K562 (cell line): Measurements from ENCODE around the gene ARV1. TPM values are rescaled to one million over a fixed set of nuclear protein-coding genes. Genes with fewer than 3 reads are reported as not detected.

ENCODE experiments used
- ATAC-seq: fragments of 200-7000 bp; cut with Tn5 transposase; 3 replicates; pipeline ENCODE4 v1.9.1; 2020; ENCODE audit warnings: moderate library complexity
- BruUV-seq: library from RNA; stranded (reverse); fragments of 400-500 nt; replicated peaks from 2 replicates; lab custom pipeline; 2021; lab: Mats Ljungman, UMichigan
- CTCF ChIA-PET: fragments of 300-600 bp; formaldehyde crosslinking; extraction: SDS; loops from one replicate; lab custom pipeline; 2021; ENCODE audit warnings: low intra/inter-chr PET ratio; lab: Yijun Ruan, JAX
- POLR2A ChIA-PET: fragments of 300-600, 350-650 bp; sonication (Branson Sonifier 250); formaldehyde crosslinking; extraction: SDS; loops from one replicate; lab custom pipeline; 2021; ENCODE audit warnings: antibody characterized with exemption, inconsistent platforms; lab: Yijun Ruan, JAX
- DNase-seq, 4 experiments: peaks; one replicate each; pipeline versions ENCODE4 v3.0.0 to v3.0.0-alpha.2; 2011 to 2018; ENCODE audit warnings: low spot score in 3 of 4, mixed read lengths in 3 of 4; ENCODE audit errors: extremely low read depth in 1 of 4
- FAIRE-seq: peaks from 2 replicates; lab custom pipeline; 2011; peaks lifted over from hg19 to GRCh38; lab: Jason Lieb, UNC
- H2AFZ ChIP-seq: 2 replicates; pipeline ENCODE4 v1.6.0; 2011; ENCODE audit warnings: low read depth, low read length, control low read depth, inconsistent platforms
- H3K27ac ChIP-seq: fragments of 200-600 bp; 3 replicates; pipeline ENCODE4 v1.8.0; 2011; ENCODE audit warnings: low read depth, mild to moderate bottlenecking, control low read depth, inconsistent platforms, low read length, moderate library complexity, mixed read lengths; ENCODE audit errors: extremely low read depth
- H3K27me3 ChIP-seq, 2 experiments: fragments of 300-600 bp in 1 of 2; 2 replicates in 1 of 2; 3 replicates in 1 of 2; pipeline versions ENCODE4 v1.6.0 to v1.8.0; 2011; ENCODE audit warnings: inconsistent platforms in 2 of 2, low read length in 2 of 2, mild to moderate bottlenecking in 1 of 2, mixed read lengths in 1 of 2, moderate library complexity in 1 of 2; ENCODE audit not compliant: control insufficient read depth in 2 of 2, insufficient read depth in 2 of 2
- H3K36me3 ChIP-seq: fragments of 300-600 bp; 3 replicates; pipeline ENCODE4 v1.8.0; 2011; ENCODE audit warnings: mild to moderate bottlenecking, low read length, inconsistent platforms; ENCODE audit not compliant: control insufficient read depth, insufficient read depth
- H3K4me1 ChIP-seq, 2 experiments: fragments of 200-600 bp in 1 of 2; replicated peaks in 1 of 2; 2 replicates in 1 of 2; 3 replicates in 1 of 2; pipeline versions ENCODE4 v1.5.1 to v1.8.0; 2011; ENCODE audit warnings: inconsistent platforms in 2 of 2, low read length in 2 of 2, mild to moderate bottlenecking in 1 of 2, mixed read lengths in 1 of 2, moderate library complexity in 1 of 2; ENCODE audit not compliant: control insufficient read depth in 2 of 2, insufficient read depth in 2 of 2
- H3K4me2 ChIP-seq: 2 replicates; pipeline ENCODE4 v1.6.1; 2011; ENCODE audit warnings: low read length, control low read depth, inconsistent platforms, mixed read lengths; ENCODE audit not compliant: insufficient read depth
- H3K4me3 ChIP-seq: fragments of 200-600 bp; sonication (generic), shearing (Covaris generic); 2 replicates; pipeline ENCODE4 v1.5.1; 2016; ENCODE audit warnings: control low read depth, inconsistent platforms
- H3K79me2 ChIP-seq: fragments of 200-600 bp; 3 replicates; pipeline ENCODE4 v1.8.0; 2011; ENCODE audit warnings: low read length, inconsistent platforms; ENCODE audit not compliant: control insufficient read depth, insufficient read depth
- H3K9ac ChIP-seq, 2 experiments: 2 replicates each; pipeline versions ENCODE4 v1.6.0 to v1.6.1; 2011; ENCODE audit warnings: low read depth in 2 of 2, low read length in 2 of 2, control low read depth in 1 of 2, inconsistent platforms in 1 of 2, mild to moderate bottlenecking in 1 of 2, mixed read lengths in 1 of 2; ENCODE audit not compliant: insufficient read depth in 1 of 2
- H3K9me1 ChIP-seq: one replicate; pipeline ENCODE4 v1.6.0; 2011; ENCODE audit warnings: inconsistent platforms, mild to moderate bottlenecking, low read length, moderate library complexity; ENCODE audit not compliant: control insufficient read depth, insufficient read depth
- H3K9me3 ChIP-seq: replicated peaks from 2 replicates; pipeline ENCODE4 v1.5.1; 2011; ENCODE audit warnings: low read depth, low read length, inconsistent platforms; ENCODE audit not compliant: control insufficient read depth, insufficient read depth
- H4K20me1 ChIP-seq: replicated peaks from 2 replicates; pipeline ENCODE4 v1.6.1; 2011; ENCODE audit warnings: low read length, inconsistent platforms, mixed read lengths; ENCODE audit not compliant: control insufficient read depth, insufficient read depth
- ETV6 ChIP-seq, 3 experiments: fragments of 150-350 bp in 1 of 3; sonication (generic) in 1 of 3; formaldehyde crosslinking in 1 of 3; IDR thresholded peaks; 2 replicates each; pipeline versions ENCODE4 v1.6.1 to v1.8.0; 2014 to 2022; ENCODE audit warnings: borderline replicate concordance in 2 of 3, low read depth in 2 of 3, antibody characterized with exemption in 1 of 3, low read length in 1 of 3, mild to moderate bottlenecking in 1 of 3, missing genetic modification reagents in 1 of 3
- GABPB2 ChIP-seq: fragments of 250-450 bp; sonication (Bioruptor Pico); conservative IDR thresholded peaks from 2 replicates; pipeline ENCODE4 v1.5.1; 2021; ENCODE audit warnings: mild to moderate bottlenecking
- IRF1 ChIP-seq: sonication (generic); formaldehyde crosslinking; IDR thresholded peaks from 2 replicates; pipeline ENCODE4 v1.8.0; 2022; ENCODE audit warnings: missing genetic modification reagents, mild to moderate bottlenecking, borderline replicate concordance
- MEIS2 ChIP-seq: fragments of 450-650 bp; IDR thresholded peaks from 2 replicates; pipeline ENCODE4 v1.6.1; 2014; ENCODE audit warnings: mild to moderate bottlenecking; ENCODE audit not compliant: partially characterized antibody
- PKNOX1 ChIP-seq: fragments of 450-650 bp; IDR thresholded peaks from 2 replicates; pipeline ENCODE4 v1.6.1; 2016
- RB1 ChIP-seq: fragments of 450-650 bp; IDR thresholded peaks from 2 replicates; pipeline ENCODE4 v1.6.1; 2017; ENCODE audit warnings: low read depth, mild to moderate bottlenecking
- SOX6 ChIP-seq: fragments of 450-650 bp; IDR thresholded peaks from 2 replicates; pipeline ENCODE4 v1.6.1; 2014; ENCODE audit warnings: mild to moderate bottlenecking
- TEAD4 ChIP-seq, 2 experiments: sonication (generic) in 1 of 2; formaldehyde crosslinking in 1 of 2; IDR thresholded peaks; 2 replicates each; pipeline versions ENCODE4 v1.6.1 to v1.8.0; 2012 to 2022; ENCODE audit warnings: borderline replicate concordance in 1 of 2, inconsistent platforms in 1 of 2, low read length in 1 of 2, mild to moderate bottlenecking in 1 of 2, missing genetic modification reagents in 1 of 2
- ZKSCAN8 ChIP-seq: fragments of 200-800 bp; sonication (Bioruptor generic); IDR thresholded peaks from 2 replicates; pipeline ENCODE4 v1.6.1; 2016; ENCODE audit warnings: missing genetic modification characterization, missing compliant biosample characterization
- ZSCAN32 ChIP-seq: fragments of 450-650 bp; formaldehyde crosslinking; IDR thresholded peaks from 2 replicates; pipeline ENCODE4 v1.4.0; 2020; ENCODE audit warnings: mild to moderate bottlenecking, moderate library complexity
- WGBS: fragments of 100-300 bp; shearing (Covaris generic); methylation state at CpG from one replicate; pipeline ENCODE4 v1.1.6; 2016; ENCODE audit warnings: low coverage, mixed read lengths; ENCODE audit not compliant: insufficient coverage; ENCODE audit errors: missing lambda C conversion rate; 5-methylcytosine and 5-hydroxymethylcytosine counted together
- in situ Hi-C: fragments of 300-500 bp; cut with MboI; formaldehyde crosslinking; loops from 4 replicates; pipeline ENCODE4 v1.15.0; 2018; ENCODE audit warnings: inconsistent platforms, mixed read lengths
- intact Hi-C: fragments of 100-400 bp; cut with micrococcal nuclease; formaldehyde crosslinking; loops from 2 replicates; pipeline ENCODE4 v1.14.2; 2022
- polyA plus RNA-seq, 8 experiments: library from polyadenylated mRNA; depleted of rRNA in 4 of 8; stranded (reverse) in 5 of 8; unstranded in 3 of 8; fragments of >200 nt; fragmentation: Nextera tagmentation in 2 of 8; fragmentation: Illumina TruSeq in 1 of 8; extraction: Ambion mirVana in 2 of 8; extraction: Trizol in 1 of 8; gene quantifications; 2 replicates each; pipeline versions ENCODE4 v1.2.1 to v1.2.3, GENCODE V29; 2011 to 2014; ENCODE audit warnings: inconsistent platforms in 1 of 8, missing spikeins in 1 of 8
- total RNA-seq, 7 experiments: library from RNA; depleted of rRNA in 6 of 7; stranded (reverse); fragments of >200 nt in 6 of 7; fragmentation: Illumina TruSeq in 2 of 7; extraction: Trizol in 2 of 7; gene quantifications; 2 replicates each; pipeline versions ENCODE4 v1.2.1 to v1.2.3, GENCODE V29; 2011 to 2021; ENCODE audit warnings: low replicate concordance in 1 of 7
- TF ChIP-seq, protein P1 (sequence below), 2 experiments: fragments of 450-650 bp; IDR thresholded peaks; 2 replicates each; pipeline ENCODE4 v1.6.1; 2016
- TF ChIP-seq, protein P2 (sequence below): fragments of 450-650 bp; IDR thresholded peaks from 2 replicates; pipeline ENCODE4 v1.6.1; 2016; ENCODE audit warnings: antibody characterized with exemption

ARV1 gene
- total and polyA plus RNA-seq, 9 of the 15 experiments (the other 6 are each of a cell fraction or from before 2014, with no cell fraction given), result 54.8 to 139 (median 74.0) TPM

DNA sequence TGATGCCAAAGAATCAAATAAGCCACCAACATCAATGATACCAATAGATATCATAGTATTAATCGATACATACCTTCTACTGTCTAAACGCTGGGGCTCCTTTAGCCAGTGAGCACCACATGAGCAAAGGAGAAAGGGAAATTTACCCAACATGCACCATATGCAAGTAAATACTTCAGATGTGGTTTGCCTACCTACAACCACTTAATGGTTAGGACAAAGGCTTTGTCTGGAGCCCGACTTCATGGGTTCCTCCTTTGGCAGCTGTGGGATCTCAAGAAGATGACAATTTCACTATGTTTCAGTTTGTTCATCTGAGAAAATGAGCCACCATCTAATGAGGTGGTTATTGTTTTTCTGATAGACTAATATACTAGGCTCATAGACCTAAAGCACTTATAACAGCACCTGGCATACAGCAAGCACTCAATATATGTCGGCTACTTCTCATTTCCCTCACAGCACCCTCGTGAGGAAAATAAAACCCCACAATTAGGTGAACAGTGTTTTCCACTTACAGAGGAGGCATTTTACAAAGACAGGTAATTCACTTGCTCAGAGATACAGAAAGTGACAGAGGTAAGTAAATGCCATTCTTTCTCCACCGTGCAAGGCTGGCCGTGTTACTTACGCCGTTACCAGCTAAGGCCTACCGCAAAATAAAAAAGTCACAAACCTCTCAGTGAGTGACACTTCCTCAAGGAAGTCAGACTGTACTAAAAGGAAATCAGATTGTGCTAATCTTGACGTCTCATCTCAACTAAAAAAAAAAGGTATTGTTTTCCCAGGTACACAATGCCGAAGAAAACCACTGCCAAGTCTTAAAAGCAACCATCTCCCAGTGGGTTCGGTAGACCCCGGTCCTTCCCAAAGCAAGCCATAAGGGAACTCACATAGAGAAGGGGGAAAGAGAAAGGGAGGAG is 1.8 kb upstream of the ARV1 start:
- CTCF ChIA-PET, result no interaction called here
- H3K9me1 ChIP-seq, result no peaks in the 10 kb centered on the region
- ATAC-seq, result no peak
- in situ Hi-C loops (no loop called here), intact Hi-C loops (loop anchor here (5.0 kb wide), 3 partner anchors 110 to 180 kb away; partner anchors contain the start of gene C1orf198)
- TF ChIP-seq TEAD4 (IDR thresholded peaks at IDR 0.05; ENCODE audit: low read length) (0 out of 2 replicates have a peak, but pooled peaks have one; percentile 4), TEAD4 (CRISPR knock-in tag; IDR thresholded peaks at IDR 0.05; ENCODE audit: borderline replicate concordance) (no peak), ZSCAN32 (CRISPR knock-in tag) (no peak), PKNOX1 (peak; percentile 83), MEIS2 (peak; percentile 38), IRF1 (CRISPR knock-in tag) (no peak), SOX6 (peak; percentile 61), GABPB2 (CRISPR knock-in tag) (no peak), RB1 (0 out of 2 replicates have a peak, but pooled peaks have one; percentile 28), ZKSCAN8 (CRISPR knock-in tag) (peak; percentile 94), ETV6 (IDR thresholded peaks at IDR 0.05; ENCODE audit: borderline replicate concordance in 1 of 2, low read depth in 2 of 2, low read length in 1 of 2) (peak; percentile 58 to 89; a peak in 3 of 4 replicates), ETV6 (CRISPR knock-in tag; IDR thresholded peaks at IDR 0.05; ENCODE audit: borderline replicate concordance) (no peak)
- TF ChIP-seq, protein P1, sequence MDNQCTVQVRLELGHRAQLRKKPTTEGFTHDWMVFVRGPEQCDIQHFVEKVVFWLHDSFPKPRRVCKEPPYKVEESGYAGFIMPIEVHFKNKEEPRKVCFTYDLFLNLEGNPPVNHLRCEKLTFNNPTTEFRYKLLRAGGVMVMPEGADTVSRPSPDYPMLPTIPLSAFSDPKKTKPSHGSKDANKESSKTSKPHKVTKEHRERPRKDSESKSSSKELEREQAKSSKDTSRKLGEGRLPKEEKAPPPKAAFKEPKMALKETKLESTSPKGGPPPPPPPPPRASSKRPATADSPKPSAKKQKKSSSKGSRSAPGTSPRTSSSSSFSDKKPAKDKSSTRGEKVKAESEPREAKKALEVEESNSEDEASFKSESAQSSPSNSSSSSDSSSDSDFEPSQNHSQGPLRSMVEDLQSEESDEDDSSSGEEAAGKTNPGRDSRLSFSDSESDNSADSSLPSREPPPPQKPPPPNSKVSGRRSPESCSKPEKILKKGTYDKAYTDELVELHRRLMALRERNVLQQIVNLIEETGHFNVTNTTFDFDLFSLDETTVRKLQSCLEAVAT (IDR thresholded peaks at IDR 0.05), result no peak
- TF ChIP-seq, protein P2, sequence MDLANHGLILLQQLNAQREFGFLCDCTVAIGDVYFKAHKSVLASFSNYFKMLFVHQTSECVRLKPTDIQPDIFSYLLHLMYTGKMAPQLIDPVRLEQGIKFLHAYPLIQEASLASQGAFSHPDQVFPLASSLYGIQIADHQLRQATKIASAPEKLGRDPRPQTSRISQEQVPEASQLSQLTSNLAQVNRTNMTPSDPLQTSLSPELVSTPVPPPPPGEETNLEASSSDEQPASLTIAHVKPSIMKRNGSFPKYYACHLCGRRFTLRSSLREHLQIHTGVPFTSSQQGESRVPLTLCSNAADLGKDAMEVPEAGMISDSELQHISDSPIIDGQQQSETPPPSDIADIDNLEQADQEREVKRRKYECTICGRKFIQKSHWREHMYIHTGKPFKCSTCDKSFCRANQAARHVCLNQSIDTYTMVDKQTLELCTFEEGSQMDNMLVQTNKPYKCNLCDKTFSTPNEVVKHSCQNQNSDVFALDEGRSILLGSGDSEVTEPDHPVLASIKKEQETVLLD, result no peak
- peak overlapping the region; percentile 62 for H3K4me3 ChIP-seq
- BruUV-seq, result TSS peak; percentile 42
- FAIRE-seq, result peak; percentile 26
- H3K4me1 ChIP-seq, result peaks cover 17 to 28% of the 10 kb centered on the region in 2 experiments; a peak in 4 of 5 replicates
- H3K4me2 ChIP-seq, result peak overlapping the region; percentile 92
- H4K20me1 ChIP-seq, result peaks cover 5% of the 10 kb centered on the region; the same call in 1 of the 2 replicates
- POLR2A ChIA-PET, result interaction anchor here (0.7 to 2.7 kb wide), 5 partner anchors 8 to 196 kb away, joined by 3 to 9 read pairs (median 3); no protein-coding TSS in a partner anchor
- H3K27ac ChIP-seq, result no peak overlapping the region
- H3K9ac ChIP-seq, result peak overlapping the region in 1 of 2 experiments; percentile 40; a peak in 3 of 4 replicates
- H3K36me3 ChIP-seq, result peaks cover 31% of the 10 kb centered on the region
- 55% methylated on average over 14 of the region's 14 CpGs for WGBS
- no peaks in the 10 kb centered on the region; the same call in 1 of the 2 replicates for H3K9me3 ChIP-seq
- H2AFZ ChIP-seq, result peak overlapping the region; percentile 3; the same call in 1 of the 2 replicates
- peaks cover 54% of the 10 kb centered on the region for H3K79me2 ChIP-seq
- peak in 1 of 4 experiments; percentile 22 for DNase-seq
- H3K27me3 ChIP-seq, result no peaks in the 10 kb centered on the region
